ENCODE measurements around the gene KCNT1.

The KCNT1 gene

GRCh38 chr9:135804581-135805421 is 102.8 kb downstream of the KCNT1 start:
- no peak for DNase-seq

- DNase-seq: no peak
Observed at GRCh38 chr9:135805422-135806022, 103.5 kb downstream of the KCNT1 start.

- DNase-seq: no peak
Observed at GRCh38 chr9:135809166-135809565, 107.2 kb downstream of the KCNT1 start.

GRCh38 chr9:135810806-135811575 is 109.0 kb downstream of the KCNT1 start:
- DNase-seq: no peak

- no peak for DNase-seq
Observed at GRCh38 chr9:135811801-135812200, 109.8 kb downstream of the KCNT1 start.

GRCh38 chr9:135812961-135813360 is 111.0 kb downstream of the KCNT1 start:
- no peak for DNase-seq

GRCh38 chr9:135813671-135814290 is 111.8 kb downstream of the KCNT1 start:
- no peak for DNase-seq

- no peak for DNase-seq
Observed at GRCh38 chr9:135814421-135815095, 112.6 kb downstream of the KCNT1 start.

GRCh38 chr9:135815413-135815812 is 113.4 kb downstream of the KCNT1 start:
- DNase-seq: no peak

- DNase-seq: no peak
Observed at GRCh38 chr9:135815830-135816650, 114.1 kb downstream of the KCNT1 start.

GRCh38 chr9:135816651-135816970 is 114.6 kb downstream of the KCNT1 start:
- DNase-seq: no peak

GRCh38 chr9:135817951-135818717 is 116.1 kb downstream of the KCNT1 start:
- DNase-seq: no peak

GRCh38 chr9:135818718-135819475 is 116.9 kb downstream of the KCNT1 start:
- no peak for DNase-seq

- DNase-seq: no peak
Observed at GRCh38 chr9:135819905-135820304, 117.9 kb downstream of the KCNT1 start.

- no peak for DNase-seq
Observed at GRCh38 chr9:135820661-135821060, 118.7 kb downstream of the KCNT1 start.

- DNase-seq: no peak
Observed at GRCh38 chr9:135821116-135821515, 119.1 kb downstream of the KCNT1 start.

GRCh38 chr9:135821733-135822373 is 119.9 kb downstream of the KCNT1 start:
- no peak for DNase-seq

- no peak for DNase-seq
Observed at GRCh38 chr9:135822374-135822755, 120.4 kb downstream of the KCNT1 start.

- no peak for DNase-seq
Observed at GRCh38 chr9:135823036-135823435, 121.1 kb downstream of the KCNT1 start.
